ENCODE measurements around the gene KRTAP5-8. TPM values are rescaled to one million over a fixed set of nuclear protein-coding genes. Genes with fewer than 3 reads are reported as not detected.

KRTAP5-8 gene
- total RNA-seq, 1 experiment from 2014 or later, result not detected

DNA sequence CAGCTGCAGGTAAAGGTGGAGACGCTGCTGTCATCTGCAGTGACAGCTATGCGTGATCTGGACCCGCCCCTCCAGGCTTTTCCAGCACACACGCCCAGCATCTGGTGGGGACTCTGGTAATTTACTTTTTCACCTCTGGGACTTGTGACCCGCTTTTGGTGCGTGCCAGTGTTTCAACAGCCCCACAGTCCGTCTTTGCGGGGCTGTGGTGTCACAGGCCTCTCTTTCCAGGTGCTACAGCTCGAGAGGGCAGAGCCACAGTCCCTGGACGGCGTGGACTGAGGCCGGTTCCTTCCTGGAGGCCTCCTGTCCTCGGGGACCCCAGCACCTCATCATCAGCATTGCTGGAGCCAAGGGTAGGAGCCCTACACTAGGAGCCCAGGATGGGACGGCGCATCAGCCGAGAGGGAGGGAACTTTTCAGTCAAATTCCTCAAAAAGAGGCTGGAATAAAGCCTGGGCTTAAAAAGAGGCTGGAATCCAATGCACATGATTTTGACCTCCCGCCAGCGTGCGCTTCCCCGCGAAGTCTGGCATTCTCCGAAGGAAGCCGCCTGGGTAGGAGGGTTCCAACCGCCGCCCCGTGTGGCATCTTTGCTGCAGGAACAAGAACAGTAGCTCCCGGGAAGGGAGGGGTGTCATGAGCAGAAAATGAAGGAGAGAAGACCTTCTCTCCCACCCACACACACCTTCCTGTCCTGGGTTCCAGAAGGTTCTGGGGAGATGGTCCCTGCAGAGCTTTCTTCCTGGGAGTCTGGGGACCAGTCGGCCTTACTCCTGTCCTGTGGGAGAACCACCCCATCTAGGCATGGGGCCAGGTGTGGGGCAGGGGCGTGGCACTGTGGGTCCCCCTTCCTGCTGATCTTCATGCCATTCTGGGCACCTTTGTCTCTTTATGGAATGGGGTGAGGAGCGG lies 36.5 kb upstream of the KRTAP5-8 start:
- in situ Hi-C loops (cut with HindIII; ENCODE audit: low pct_unique_long_range_greater_than_20kb, low sequenced_read_pairs), result no loop called here
- no peak for DNase-seq (ENCODE audit: low read depth, low spot score)
- no TSS peak for BruUV-seq (replicated peaks)

DNA sequence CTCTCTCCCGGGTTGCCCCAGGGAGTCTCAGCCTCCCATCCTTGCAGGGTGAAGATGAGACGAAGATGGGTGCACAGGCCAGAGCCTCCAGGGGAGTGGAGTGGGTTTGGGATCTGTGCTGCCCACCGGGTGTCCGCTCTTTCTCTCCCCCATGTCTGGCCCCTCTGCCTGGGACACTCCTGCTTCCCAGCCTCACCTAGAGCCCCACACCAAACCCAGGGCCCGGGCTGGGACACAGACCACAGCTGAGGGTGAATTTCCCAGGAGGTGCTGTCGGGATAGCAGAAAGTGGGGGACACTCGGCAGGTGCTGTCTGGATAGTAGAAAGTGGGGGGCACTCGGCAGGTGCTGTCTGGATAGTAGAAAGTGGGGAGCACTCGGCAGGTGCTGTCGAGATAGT lies 35.8 kb upstream of the KRTAP5-8 start:
- TF ChIP-seq, protein P1, sequence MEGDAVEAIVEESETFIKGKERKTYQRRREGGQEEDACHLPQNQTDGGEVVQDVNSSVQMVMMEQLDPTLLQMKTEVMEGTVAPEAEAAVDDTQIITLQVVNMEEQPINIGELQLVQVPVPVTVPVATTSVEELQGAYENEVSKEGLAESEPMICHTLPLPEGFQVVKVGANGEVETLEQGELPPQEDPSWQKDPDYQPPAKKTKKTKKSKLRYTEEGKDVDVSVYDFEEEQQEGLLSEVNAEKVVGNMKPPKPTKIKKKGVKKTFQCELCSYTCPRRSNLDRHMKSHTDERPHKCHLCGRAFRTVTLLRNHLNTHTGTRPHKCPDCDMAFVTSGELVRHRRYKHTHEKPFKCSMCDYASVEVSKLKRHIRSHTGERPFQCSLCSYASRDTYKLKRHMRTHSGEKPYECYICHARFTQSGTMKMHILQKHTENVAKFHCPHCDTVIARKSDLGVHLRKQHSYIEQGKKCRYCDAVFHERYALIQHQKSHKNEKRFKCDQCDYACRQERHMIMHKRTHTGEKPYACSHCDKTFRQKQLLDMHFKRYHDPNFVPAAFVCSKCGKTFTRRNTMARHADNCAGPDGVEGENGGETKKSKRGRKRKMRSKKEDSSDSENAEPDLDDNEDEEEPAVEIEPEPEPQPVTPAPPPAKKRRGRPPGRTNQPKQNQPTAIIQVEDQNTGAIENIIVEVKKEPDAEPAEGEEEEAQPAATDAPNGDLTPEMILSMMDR (IDR thresholded peaks at IDR 0.05), result no peak
- no peak for TF ChIP-seq SIN3A (IDR thresholded peaks at IDR 0.05; ENCODE audit: borderline replicate concordance, insufficient read depth, low read depth, low read length)
- H3K27me3 ChIP-seq (ENCODE audit: control insufficient read depth, insufficient read depth, low read length), result no peaks in the 10 kb centered on the region
- in situ Hi-C loops (cut with HindIII; ENCODE audit: low pct_unique_long_range_greater_than_20kb, low sequenced_read_pairs), result no loop called here
- peaks cover 4% of the 10 kb centered on the region; the same call in 1 of the 2 replicates for H3K36me3 ChIP-seq (ENCODE audit: control insufficient read depth, insufficient read depth, low read length)
- no peaks in the 10 kb centered on the region for H3K4me1 ChIP-seq (ENCODE audit: control insufficient read depth, insufficient read depth, low read length)
- no peak for DNase-seq (ENCODE audit: low read depth, low spot score)
- CTCF ChIA-PET, result no interaction called here
- POLR2A ChIA-PET, result interaction anchor here (1.2 kb wide), 1 partner anchor 11 kb away, joined by 16 read pairs; no protein-coding TSS in a partner anchor
- intact Hi-C loops (cut with micrococcal nuclease; ENCODE audit: unreplicated experiment), result no loop called here
- BruUV-seq (replicated peaks), result no TSS peak
- ATAC-seq, result no peak
- no peaks in the 10 kb centered on the region for H3K9me3 ChIP-seq (ENCODE audit: control insufficient read depth, insufficient read depth, low read depth, low read length)
- H3K4me3 ChIP-seq (ENCODE audit: low read depth in 2 of 2, low read length in 2 of 2), result no peak overlapping the region
- no peak overlapping the region for H3K27ac ChIP-seq (ENCODE audit: low read length)

More for the DNA sequence above, 36.5 kb upstream of the KRTAP5-8 start:
- Histone ChIP-seq H3K9me3 (ENCODE audit: control insufficient read depth, insufficient read depth, low read depth, low read length) (no peaks in the 10 kb centered on the region), H3K27me3 (ENCODE audit: control insufficient read depth, insufficient read depth, low read length) (no peaks in the 10 kb centered on the region), H3K27ac (ENCODE audit: low read length) (no peak overlapping the region), H3K36me3 (ENCODE audit: control insufficient read depth, insufficient read depth, low read length) (peaks cover 4% of the 10 kb centered on the region; the same call in 1 of the 2 replicates), H3K4me3 (ENCODE audit: low read depth in 2 of 2, low read length in 2 of 2) (no peak overlapping the region), H3K4me1 (ENCODE audit: control insufficient read depth, insufficient read depth, low read length) (no peaks in the 10 kb centered on the region)
- TF ChIP-seq, protein P1 (IDR thresholded peaks at IDR 0.05), result no peak
- TF ChIP-seq TCF7L2 (IDR thresholded peaks at IDR 0.05; ENCODE audit: low read depth, low read length), result no peak
- no peak for TF ChIP-seq POLR2AphosphoS5 (IDR thresholded peaks at IDR 0.05; ENCODE audit: low read depth, low read length)
- TF ChIP-seq SIN3A (IDR thresholded peaks at IDR 0.05; ENCODE audit: borderline replicate concordance, insufficient read depth, low read depth, low read length), result no peak
- TF ChIP-seq, protein P2, sequence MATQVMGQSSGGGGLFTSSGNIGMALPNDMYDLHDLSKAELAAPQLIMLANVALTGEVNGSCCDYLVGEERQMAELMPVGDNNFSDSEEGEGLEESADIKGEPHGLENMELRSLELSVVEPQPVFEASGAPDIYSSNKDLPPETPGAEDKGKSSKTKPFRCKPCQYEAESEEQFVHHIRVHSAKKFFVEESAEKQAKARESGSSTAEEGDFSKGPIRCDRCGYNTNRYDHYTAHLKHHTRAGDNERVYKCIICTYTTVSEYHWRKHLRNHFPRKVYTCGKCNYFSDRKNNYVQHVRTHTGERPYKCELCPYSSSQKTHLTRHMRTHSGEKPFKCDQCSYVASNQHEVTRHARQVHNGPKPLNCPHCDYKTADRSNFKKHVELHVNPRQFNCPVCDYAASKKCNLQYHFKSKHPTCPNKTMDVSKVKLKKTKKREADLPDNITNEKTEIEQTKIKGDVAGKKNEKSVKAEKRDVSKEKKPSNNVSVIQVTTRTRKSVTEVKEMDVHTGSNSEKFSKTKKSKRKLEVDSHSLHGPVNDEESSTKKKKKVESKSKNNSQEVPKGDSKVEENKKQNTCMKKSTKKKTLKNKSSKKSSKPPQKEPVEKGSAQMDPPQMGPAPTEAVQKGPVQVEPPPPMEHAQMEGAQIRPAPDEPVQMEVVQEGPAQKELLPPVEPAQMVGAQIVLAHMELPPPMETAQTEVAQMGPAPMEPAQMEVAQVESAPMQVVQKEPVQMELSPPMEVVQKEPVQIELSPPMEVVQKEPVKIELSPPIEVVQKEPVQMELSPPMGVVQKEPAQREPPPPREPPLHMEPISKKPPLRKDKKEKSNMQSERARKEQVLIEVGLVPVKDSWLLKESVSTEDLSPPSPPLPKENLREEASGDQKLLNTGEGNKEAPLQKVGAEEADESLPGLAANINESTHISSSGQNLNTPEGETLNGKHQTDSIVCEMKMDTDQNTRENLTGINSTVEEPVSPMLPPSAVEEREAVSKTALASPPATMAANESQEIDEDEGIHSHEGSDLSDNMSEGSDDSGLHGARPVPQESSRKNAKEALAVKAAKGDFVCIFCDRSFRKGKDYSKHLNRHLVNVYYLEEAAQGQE (IDR thresholded peaks at IDR 0.05; ENCODE audit: insufficient read depth in 1 of 2, low read depth in 2 of 2, low read length in 1 of 2), result no peak
- POLR2A ChIA-PET, result interaction anchor here (1.2 kb wide), 1 partner anchor 11 kb away, joined by 16 read pairs; no protein-coding TSS in a partner anchor
- ATAC-seq, result no peak
- intact Hi-C loops (cut with micrococcal nuclease; ENCODE audit: unreplicated experiment), result no loop called here
- CTCF ChIA-PET, result no interaction called here
